Measurements from ENCODE around the gene KIAA1217.

Gene KIAA1217

GRCh38 chr10:24343686-24344085, 134.7 kb downstream of the KIAA1217 start:
- Histone ChIP-seq H3K4me3 (ENCODE audit: low read depth, low read length, poor library complexity, severe bottlenecking) (no peak overlapping the region), H3K36me3 (ENCODE audit: insufficient read depth, low read length) (no peaks in the 10 kb centered on the region), H2AFZ (ENCODE audit: low read length) (no peak overlapping the region), H3K4me2 (ENCODE audit: low read length) (no peak overlapping the region), H3F3A (ENCODE audit: insufficient read depth, low read length) (no peaks in the 10 kb centered on the region), H3K79me2 (ENCODE audit: insufficient read depth, low read length) (no peaks in the 10 kb centered on the region), H3K4me1 (ENCODE audit: insufficient read depth, low read length, severe bottlenecking) (no peaks in the 10 kb centered on the region), H3K9me2 (ENCODE audit: low read depth, low read length) (no peaks in the 10 kb centered on the region), H3K9me3 (ENCODE audit: low read length) (no peaks in the 10 kb centered on the region), H3K27me3 (ENCODE audit: insufficient read depth, low read length) (no peaks in the 10 kb centered on the region), H4K20me1 (ENCODE audit: insufficient read depth, low read length) (no peaks in the 10 kb centered on the region), H3K9ac (ENCODE audit: low read length) (no peak overlapping the region), H3K27ac (ENCODE audit: low read depth, low read length, poor library complexity, severe bottlenecking) (no peak overlapping the region)
- no peak for TF ChIP-seq EZH2 (IDR thresholded peaks at IDR 0.05; ENCODE audit: borderline replicate concordance, low read length)
- no peak for TF ChIP-seq CTCF (IDR thresholded peaks at IDR 0.05; ENCODE audit: low read length)

GRCh38 chr10:24344279-24344678, 135.3 kb downstream of the KIAA1217 start:
- no peaks in the 10 kb centered on the region for H3F3A ChIP-seq (ENCODE audit: insufficient read depth, low read length)
- no peak overlapping the region for H3K27ac ChIP-seq (ENCODE audit: low read depth, low read length, poor library complexity, severe bottlenecking)
- no peak for TF ChIP-seq CTCF (IDR thresholded peaks at IDR 0.05; ENCODE audit: low read length)
- no peak for TF ChIP-seq EZH2 (IDR thresholded peaks at IDR 0.05; ENCODE audit: borderline replicate concordance, low read length)
- no peak overlapping the region for H3K9ac ChIP-seq (ENCODE audit: low read length)
- H3K4me3 ChIP-seq (ENCODE audit: low read depth, low read length, poor library complexity, severe bottlenecking): no peak overlapping the region
- no peak overlapping the region for H2AFZ ChIP-seq (ENCODE audit: low read length)
- H3K79me2 ChIP-seq (ENCODE audit: insufficient read depth, low read length): no peaks in the 10 kb centered on the region
- H3K27me3 ChIP-seq (ENCODE audit: insufficient read depth, low read length): no peaks in the 10 kb centered on the region
- H3K9me3 ChIP-seq (ENCODE audit: low read length): no peaks in the 10 kb centered on the region
- no peaks in the 10 kb centered on the region for H3K4me1 ChIP-seq (ENCODE audit: insufficient read depth, low read length, severe bottlenecking)
- no peak overlapping the region for H3K4me2 ChIP-seq (ENCODE audit: low read length)
- H3K36me3 ChIP-seq (ENCODE audit: insufficient read depth, low read length): no peaks in the 10 kb centered on the region
- H4K20me1 ChIP-seq (ENCODE audit: insufficient read depth, low read length): no peaks in the 10 kb centered on the region
- H3K9me2 ChIP-seq (ENCODE audit: low read depth, low read length): no peaks in the 10 kb centered on the region

- H3K9me2 ChIP-seq (ENCODE audit: low read depth, low read length): no peaks in the 10 kb centered on the region
- no peaks in the 10 kb centered on the region for H3K79me2 ChIP-seq (ENCODE audit: insufficient read depth, low read length)
- no peak overlapping the region for H3K27ac ChIP-seq (ENCODE audit: low read depth, low read length, poor library complexity, severe bottlenecking)
- no peak overlapping the region for H3K9ac ChIP-seq (ENCODE audit: low read length)
- H4K20me1 ChIP-seq (ENCODE audit: insufficient read depth, low read length): no peaks in the 10 kb centered on the region
- H3K27me3 ChIP-seq (ENCODE audit: insufficient read depth, low read length): no peaks in the 10 kb centered on the region
- H3F3A ChIP-seq (ENCODE audit: insufficient read depth, low read length): no peaks in the 10 kb centered on the region
- no peaks in the 10 kb centered on the region for H3K9me3 ChIP-seq (ENCODE audit: low read length)
- no peak overlapping the region for H3K4me2 ChIP-seq (ENCODE audit: low read length)
- no peaks in the 10 kb centered on the region for H3K4me1 ChIP-seq (ENCODE audit: insufficient read depth, low read length, severe bottlenecking)
- H3K36me3 ChIP-seq (ENCODE audit: insufficient read depth, low read length): no peaks in the 10 kb centered on the region
- H2AFZ ChIP-seq (ENCODE audit: low read length): no peak overlapping the region
- TF ChIP-seq EZH2 (IDR thresholded peaks at IDR 0.05; ENCODE audit: borderline replicate concordance, low read length) (no peak), CTCF (IDR thresholded peaks at IDR 0.05; ENCODE audit: low read length) (no peak)
- H3K4me3 ChIP-seq (ENCODE audit: low read depth, low read length, poor library complexity, severe bottlenecking): no peak overlapping the region
Observed at GRCh38 chr10:24344695-24345463, 135.9 kb downstream of the KIAA1217 start.
